Fibroblast of skin of left biceps (primary cell): ENCODE results near the gene NRP1.
A peak's percentile ranks its signal among the peaks of the same experiment; 100 is the strongest.
"Not testable (repeated sequence)": the region's sequence is repeated elsewhere in the genome, so short reads cannot be mapped to it uniquely, and the experiment has no call there.

Experiments
- DNase-seq, 2 experiments: peaks; one replicate each; pipeline ENCODE4 v3.0.0-alpha.2; 2013; ENCODE audit warnings: low read depth in 2 of 2

Gene NRP1

GRCh38 chr10:33237736-33238624, 96.5 kb downstream of the NRP1 start:
- peak; percentile 97 for DNase-seq

GRCh38 chr10:33236916-33237315, 97.6 kb downstream of the NRP1 start:
- no peak for DNase-seq

- DNase-seq: no peak
Observed at GRCh38 chr10:33235951-33236350, 98.5 kb downstream of the NRP1 start.

- DNase-seq: no peak
Observed at GRCh38 chr10:33235251-33235884, 99.1 kb downstream of the NRP1 start.

GRCh38 chr10:33234831-33235237, 99.6 kb downstream of the NRP1 start:
- DNase-seq: no peak

- no peak for DNase-seq
Observed at GRCh38 chr10:33233635-33234034, 100.8 kb downstream of the NRP1 start.

- no peak for DNase-seq
Observed at GRCh38 chr10:33233221-33233620, 101.2 kb downstream of the NRP1 start.

- DNase-seq: no peak
Observed at GRCh38 chr10:33231621-33232350, 102.7 kb downstream of the NRP1 start.

- no peak for DNase-seq
Observed at GRCh38 chr10:33229949-33230267, 104.6 kb downstream of the NRP1 start.

- no peak for DNase-seq
Observed at GRCh38 chr10:33229252-33229948, 105.1 kb downstream of the NRP1 start.

GRCh38 chr10:33228426-33228825, 106.0 kb downstream of the NRP1 start:
- DNase-seq: no peak

GRCh38 chr10:33227489-33227888, 107.0 kb downstream of the NRP1 start:
- DNase-seq: no peak

- DNase-seq: no peak
Observed at GRCh38 chr10:33224251-33224965, 110.1 kb downstream of the NRP1 start.

- no peak for DNase-seq
Observed at GRCh38 chr10:33223326-33224000, 111.0 kb downstream of the NRP1 start.

- DNase-seq: not testable (repeated sequence)
Observed at GRCh38 chr10:33222304-33222703, 112.2 kb downstream of the NRP1 start.

GRCh38 chr10:33217854-33218253, 116.6 kb downstream of the NRP1 start:
- no peak for DNase-seq

- peak in 1 of 2 experiments; percentile 71 for DNase-seq
Observed at GRCh38 chr10:33216661-33217427, 117.6 kb downstream of the NRP1 start.

- DNase-seq: no peak
Observed at GRCh38 chr10:33215635-33216034, 118.8 kb downstream of the NRP1 start.

- DNase-seq: no peak
Observed at GRCh38 chr10:33215154-33215553, 119.3 kb downstream of the NRP1 start.

- no peak for DNase-seq
Observed at GRCh38 chr10:33214174-33214573, 120.3 kb downstream of the NRP1 start.
